ENCODE data around the gene RASSF3.

RASSF3 gene

DNA sequence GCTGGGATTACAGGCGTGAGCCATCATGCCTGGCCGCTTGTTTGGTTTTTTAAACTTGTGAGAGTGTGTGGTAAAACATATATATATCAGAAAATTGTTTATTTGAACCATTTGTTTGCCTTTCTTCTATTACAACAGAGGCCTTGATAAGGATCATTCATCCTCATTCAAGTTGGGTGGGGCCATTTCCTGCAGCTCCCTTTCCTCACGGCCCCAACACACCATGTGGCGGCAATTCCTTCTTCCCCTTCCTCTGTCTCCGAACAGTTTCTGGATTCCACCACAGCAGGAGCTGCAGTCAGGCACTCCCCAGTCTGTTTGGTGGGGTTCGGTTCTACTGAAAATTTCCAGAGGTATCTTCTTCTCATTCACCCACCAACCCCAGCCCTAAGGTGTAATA is 42.0 kb upstream of the RASSF3 start:
- no peaks in the 10 kb centered on the region for H3K36me3 Mint-ChIP-seq (ENCODE audit: low read depth)
- no peak overlapping the region for H3K4me3 Mint-ChIP-seq
- TF ChIP-seq, protein P1, sequence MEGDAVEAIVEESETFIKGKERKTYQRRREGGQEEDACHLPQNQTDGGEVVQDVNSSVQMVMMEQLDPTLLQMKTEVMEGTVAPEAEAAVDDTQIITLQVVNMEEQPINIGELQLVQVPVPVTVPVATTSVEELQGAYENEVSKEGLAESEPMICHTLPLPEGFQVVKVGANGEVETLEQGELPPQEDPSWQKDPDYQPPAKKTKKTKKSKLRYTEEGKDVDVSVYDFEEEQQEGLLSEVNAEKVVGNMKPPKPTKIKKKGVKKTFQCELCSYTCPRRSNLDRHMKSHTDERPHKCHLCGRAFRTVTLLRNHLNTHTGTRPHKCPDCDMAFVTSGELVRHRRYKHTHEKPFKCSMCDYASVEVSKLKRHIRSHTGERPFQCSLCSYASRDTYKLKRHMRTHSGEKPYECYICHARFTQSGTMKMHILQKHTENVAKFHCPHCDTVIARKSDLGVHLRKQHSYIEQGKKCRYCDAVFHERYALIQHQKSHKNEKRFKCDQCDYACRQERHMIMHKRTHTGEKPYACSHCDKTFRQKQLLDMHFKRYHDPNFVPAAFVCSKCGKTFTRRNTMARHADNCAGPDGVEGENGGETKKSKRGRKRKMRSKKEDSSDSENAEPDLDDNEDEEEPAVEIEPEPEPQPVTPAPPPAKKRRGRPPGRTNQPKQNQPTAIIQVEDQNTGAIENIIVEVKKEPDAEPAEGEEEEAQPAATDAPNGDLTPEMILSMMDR (IDR thresholded peaks at IDR 0.05; ENCODE audit: unreplicated experiment in 3 of 3), result no peak
- peaks cover 60% of the 10 kb centered on the region for H3K4me1 Mint-ChIP-seq
- H3K9me3 Mint-ChIP-seq, result peaks cover 1% of the 10 kb centered on the region
- peak overlapping the region; percentile 15 to 86 (median 40) for H3K27ac Mint-ChIP-seq
- H3K27me3 Mint-ChIP-seq (ENCODE audit: low read depth), result no peaks in the 10 kb centered on the region

DNA sequence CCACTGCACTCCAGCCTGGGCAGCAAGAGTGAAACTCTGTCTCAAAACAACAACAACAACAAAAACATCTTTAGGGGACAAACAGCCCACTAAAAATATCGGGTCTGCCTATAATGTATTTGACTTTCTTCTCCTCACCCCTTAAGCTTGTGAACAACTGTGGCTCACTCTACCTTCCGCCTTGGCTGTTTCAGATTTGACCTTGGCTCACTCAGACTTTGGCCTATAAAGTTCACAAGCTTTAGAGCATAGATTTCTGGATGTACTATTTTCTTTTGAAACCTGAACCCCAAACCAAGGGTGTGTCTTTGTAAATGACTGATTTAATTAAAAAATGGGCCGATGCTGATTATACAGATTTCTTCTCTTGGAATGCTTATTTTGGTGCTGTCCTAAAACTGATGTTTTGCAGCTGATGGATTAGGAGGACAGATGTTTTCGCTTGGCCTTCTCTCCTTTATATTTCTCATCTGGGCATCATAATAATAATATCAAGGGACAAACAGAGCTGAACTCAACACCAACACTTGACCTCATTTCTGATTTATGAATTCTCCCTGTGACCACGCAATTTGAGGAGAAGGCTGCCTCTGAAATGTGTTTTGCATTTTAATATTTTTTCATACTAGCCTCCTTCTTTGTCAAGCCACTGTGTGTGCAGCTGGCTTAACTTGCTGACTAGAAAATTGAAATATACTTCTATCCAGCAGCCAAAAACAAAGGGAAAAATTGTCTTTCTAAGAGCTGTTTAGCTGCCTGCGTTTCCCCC is 40.2 kb upstream of the RASSF3 start:
- peaks cover 14% of the 10 kb centered on the region for H3K9me3 Mint-ChIP-seq
- H3K4me3 Mint-ChIP-seq, result peak overlapping the region in 1 of 3 experiments; percentile 23
- peak overlapping the region; percentile 59 to 90 (median 86) for H3K27ac Mint-ChIP-seq
- no peaks in the 10 kb centered on the region for H3K27me3 Mint-ChIP-seq (ENCODE audit: low read depth)
- peaks cover 53% of the 10 kb centered on the region for H3K4me1 Mint-ChIP-seq
- TF ChIP-seq, protein P1 (IDR thresholded peaks at IDR 0.05; ENCODE audit: unreplicated experiment in 3 of 3), result no peak
- no peaks in the 10 kb centered on the region for H3K36me3 Mint-ChIP-seq (ENCODE audit: low read depth)

DNA sequence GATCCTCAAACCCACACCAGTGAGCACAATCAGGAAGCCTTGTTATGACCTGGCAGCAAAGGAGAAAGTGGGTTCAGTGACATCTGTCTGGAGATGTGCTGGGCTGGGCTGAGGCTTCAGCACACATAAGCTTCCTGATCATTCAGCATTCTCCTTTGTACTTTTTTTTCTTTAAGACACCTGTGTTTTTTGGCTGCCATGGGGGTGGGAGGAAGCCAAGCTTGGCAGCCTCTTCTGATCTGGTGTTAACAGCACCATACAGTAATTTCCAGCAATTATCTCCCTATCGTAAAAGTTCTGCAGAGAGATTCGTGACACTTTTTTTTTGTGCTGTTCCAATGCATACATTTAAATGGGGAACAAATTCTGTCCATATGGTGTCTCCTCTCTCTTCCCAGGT is 38.9 kb upstream of the RASSF3 start:
- no peak overlapping the region for H3K4me3 Mint-ChIP-seq
- H3K36me3 Mint-ChIP-seq (ENCODE audit: low read depth), result no peaks in the 10 kb centered on the region
- H3K27ac Mint-ChIP-seq, result peak overlapping the region; percentile 11 to 86 (median 39)
- H3K27me3 Mint-ChIP-seq (ENCODE audit: low read depth), result no peaks in the 10 kb centered on the region
- H3K9me3 Mint-ChIP-seq, result peaks cover 23% of the 10 kb centered on the region
- H3K4me1 Mint-ChIP-seq, result peaks cover 48% of the 10 kb centered on the region
- TF ChIP-seq, protein P1 (IDR thresholded peaks at IDR 0.05; ENCODE audit: unreplicated experiment in 3 of 3), result no peak

DNA sequence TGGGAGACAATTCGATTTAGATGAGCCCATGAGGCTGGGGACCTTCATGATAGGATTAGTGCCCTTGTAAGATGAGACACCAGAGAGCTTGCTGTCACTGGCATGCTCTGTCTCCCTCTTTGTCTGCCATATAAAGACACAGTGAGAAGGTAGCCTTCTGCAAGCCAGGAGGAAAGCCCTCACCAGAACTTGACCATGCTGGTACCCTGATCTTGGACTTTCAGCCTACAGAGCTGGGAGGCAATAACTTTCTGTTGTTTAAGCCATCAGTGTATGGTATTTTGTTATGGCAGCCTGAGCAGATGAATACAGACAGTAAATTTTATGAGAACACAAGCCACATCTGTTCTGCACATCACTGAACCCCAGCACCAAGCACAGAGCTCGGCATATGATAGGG is 38.1 kb upstream of the RASSF3 start:
- peaks cover 40% of the 10 kb centered on the region for H3K4me1 Mint-ChIP-seq
- no peak overlapping the region for H3K27ac Mint-ChIP-seq
- peaks cover 24% of the 10 kb centered on the region for H3K9me3 Mint-ChIP-seq
- no peaks in the 10 kb centered on the region for H3K27me3 Mint-ChIP-seq (ENCODE audit: low read depth)
- no peak overlapping the region for H3K4me3 Mint-ChIP-seq
- H3K36me3 Mint-ChIP-seq (ENCODE audit: low read depth), result no peaks in the 10 kb centered on the region
- TF ChIP-seq, protein P1 (IDR thresholded peaks at IDR 0.05; ENCODE audit: unreplicated experiment in 3 of 3), result no peak

DNA sequence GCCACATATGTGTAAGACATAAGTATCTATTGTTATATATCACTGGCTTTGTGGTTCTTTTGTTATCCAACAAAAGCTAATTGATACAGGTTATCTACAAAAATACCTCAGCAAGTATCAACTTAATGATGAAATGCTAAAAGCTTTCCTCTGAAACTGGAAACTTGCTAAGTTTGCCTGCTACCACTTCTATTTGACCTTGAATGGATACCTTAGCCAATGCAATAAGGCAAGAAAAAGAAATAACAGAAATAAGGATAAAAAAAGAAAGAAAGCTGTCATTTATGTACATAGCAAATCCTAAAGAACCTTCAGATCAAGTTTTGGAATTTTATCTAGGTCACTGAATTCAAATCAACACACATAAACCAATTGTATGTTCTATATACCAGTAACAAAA is 35.5 kb upstream of the RASSF3 start:
- no peak overlapping the region for H3K27ac Mint-ChIP-seq
- H3K27me3 Mint-ChIP-seq (ENCODE audit: low read depth), result no peaks in the 10 kb centered on the region
- TF ChIP-seq, protein P1 (IDR thresholded peaks at IDR 0.05; ENCODE audit: unreplicated experiment in 3 of 3), result no peak
- no peak overlapping the region for H3K4me3 Mint-ChIP-seq
- no peaks in the 10 kb centered on the region for H3K36me3 Mint-ChIP-seq (ENCODE audit: low read depth)
- peaks cover 24% of the 10 kb centered on the region for H3K9me3 Mint-ChIP-seq
- peaks cover 20% of the 10 kb centered on the region for H3K4me1 Mint-ChIP-seq

DNA sequence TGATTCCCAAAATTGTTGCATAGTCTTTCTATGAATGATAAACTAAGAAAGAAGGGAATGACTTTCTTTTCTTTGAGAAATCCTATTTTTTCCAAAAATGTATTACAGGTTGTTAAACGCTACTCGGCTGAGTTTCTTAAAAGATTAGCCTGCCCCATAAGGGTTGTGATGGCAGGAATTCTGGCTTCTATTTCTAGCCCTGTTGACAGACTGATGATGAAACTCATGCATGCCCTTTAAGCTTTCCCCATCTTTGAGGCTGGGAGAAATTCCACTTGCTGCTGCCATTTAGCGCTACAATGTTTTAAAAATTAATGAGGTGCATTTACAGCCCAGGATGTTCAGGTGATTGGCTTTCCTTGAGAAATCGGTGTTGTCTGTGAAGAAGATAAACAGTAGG is 33.2 kb upstream of the RASSF3 start:
- Mint-ChIP-seq H3K4me3 (no peak overlapping the region), H3K4me1 (peaks cover under 1% of the 10 kb centered on the region), H3K27ac (no peak overlapping the region), H3K36me3 (ENCODE audit: low read depth) (no peaks in the 10 kb centered on the region), H3K9me3 (peaks cover 24% of the 10 kb centered on the region), H3K27me3 (ENCODE audit: low read depth) (no peaks in the 10 kb centered on the region)
- TF ChIP-seq, protein P1 (IDR thresholded peaks at IDR 0.05; ENCODE audit: unreplicated experiment in 3 of 3), result no peak
